ENCODE data around the gene RAB8A.

Gene RAB8A

GRCh38 chr19:16111160-16111908 lies at the start of gene RAB8A:
Gene RAB8A, plus strand, starts transcription at chr19:16111889. Its CDS starts 13 bp downstream, at chr19:16111902.
- peak within 1 kb of the TSS; percentile 93 for H3K27ac Mint-ChIP-seq
- no peaks in the 10 kb centered on the region for H3K27me3 Mint-ChIP-seq (ENCODE audit: low read depth)
- H3K9me3 Mint-ChIP-seq = no peaks in the 10 kb centered on the region
- DNase-seq (ENCODE audit: low spot score) = peak; percentile 99
- peaks cover 26% of the 10 kb centered on the region for H3K36me3 Mint-ChIP-seq (ENCODE audit: low read depth)
- H3K4me1 Mint-ChIP-seq (ENCODE audit: low read depth) = peaks cover 28% of the 10 kb centered on the region
- peak within 1 kb of the TSS; percentile 94 for H3K4me3 Mint-ChIP-seq

- no peaks in the 10 kb centered on the region for H3K36me3 Mint-ChIP-seq (ENCODE audit: low read depth)
- peaks cover 17% of the 10 kb centered on the region for H3K4me1 Mint-ChIP-seq (ENCODE audit: low read depth)
- no peak overlapping the region for H3K27ac Mint-ChIP-seq
- DNase-seq (ENCODE audit: low spot score) = no peak
- peaks cover 5% of the 10 kb centered on the region for H3K27me3 Mint-ChIP-seq (ENCODE audit: low read depth)
- H3K4me3 Mint-ChIP-seq = no peak overlapping the region
- H3K9me3 Mint-ChIP-seq = peaks cover 5% of the 10 kb centered on the region
These were observed 49.7 kb upstream of the RAB8A start for GRCh38 chr19:16061943-16062342.

- peak; percentile 52 for DNase-seq (ENCODE audit: low spot score)
- Mint-ChIP-seq H3K4me1 (ENCODE audit: low read depth) (peaks cover 17% of the 10 kb centered on the region), H3K36me3 (ENCODE audit: low read depth) (no peaks in the 10 kb centered on the region), H3K27ac (no peak overlapping the region), H3K9me3 (no peaks in the 10 kb centered on the region), H3K27me3 (ENCODE audit: low read depth) (no peaks in the 10 kb centered on the region), H3K4me3 (no peak overlapping the region)
These were observed 48.9 kb upstream of the RAB8A start for GRCh38 chr19:16062789-16063188.

GRCh38 chr19:16064209-16064889 lies 47.3 kb upstream of the RAB8A start:
- H3K27ac Mint-ChIP-seq = no peak overlapping the region
- H3K27me3 Mint-ChIP-seq (ENCODE audit: low read depth) = no peaks in the 10 kb centered on the region
- no peaks in the 10 kb centered on the region for H3K36me3 Mint-ChIP-seq (ENCODE audit: low read depth)
- H3K9me3 Mint-ChIP-seq = no peaks in the 10 kb centered on the region
- DNase-seq (ENCODE audit: low spot score) = no peak
- H3K4me1 Mint-ChIP-seq (ENCODE audit: low read depth) = peaks cover 17% of the 10 kb centered on the region
- H3K4me3 Mint-ChIP-seq = no peak overlapping the region

GRCh38 chr19:16066611-16067104 lies 45.0 kb upstream of the RAB8A start:
- no peaks in the 10 kb centered on the region for H3K9me3 Mint-ChIP-seq
- H3K27me3 Mint-ChIP-seq (ENCODE audit: low read depth) = no peaks in the 10 kb centered on the region
- no peaks in the 10 kb centered on the region for H3K36me3 Mint-ChIP-seq (ENCODE audit: low read depth)
- H3K4me1 Mint-ChIP-seq (ENCODE audit: low read depth) = peaks cover 21% of the 10 kb centered on the region
- H3K4me3 Mint-ChIP-seq = no peak overlapping the region
- peak overlapping the region; percentile 67 for H3K27ac Mint-ChIP-seq
- DNase-seq (ENCODE audit: low spot score) = no peak

GRCh38 chr19:16067205-16067938 lies 44.3 kb upstream of the RAB8A start:
- Mint-ChIP-seq H3K4me1 (ENCODE audit: low read depth) (peaks cover 20% of the 10 kb centered on the region), H3K27ac (no peak overlapping the region), H3K4me3 (no peak overlapping the region), H3K9me3 (no peaks in the 10 kb centered on the region), H3K36me3 (ENCODE audit: low read depth) (no peaks in the 10 kb centered on the region), H3K27me3 (ENCODE audit: low read depth) (no peaks in the 10 kb centered on the region)
- DNase-seq (ENCODE audit: low spot score) = no peak

GRCh38 chr19:16068696-16069259 lies 42.9 kb upstream of the RAB8A start:
- H3K27ac Mint-ChIP-seq = no peak overlapping the region
- H3K27me3 Mint-ChIP-seq (ENCODE audit: low read depth) = no peaks in the 10 kb centered on the region
- no peaks in the 10 kb centered on the region for H3K36me3 Mint-ChIP-seq (ENCODE audit: low read depth)
- H3K9me3 Mint-ChIP-seq = no peaks in the 10 kb centered on the region
- H3K4me1 Mint-ChIP-seq (ENCODE audit: low read depth) = peaks cover 21% of the 10 kb centered on the region
- DNase-seq (ENCODE audit: low spot score) = no peak
- H3K4me3 Mint-ChIP-seq = no peak overlapping the region

GRCh38 chr19:16069813-16070365 lies 41.8 kb upstream of the RAB8A start:
- H3K4me3 Mint-ChIP-seq = no peak overlapping the region
- H3K36me3 Mint-ChIP-seq (ENCODE audit: low read depth) = no peaks in the 10 kb centered on the region
- H3K9me3 Mint-ChIP-seq = no peaks in the 10 kb centered on the region
- no peaks in the 10 kb centered on the region for H3K27me3 Mint-ChIP-seq (ENCODE audit: low read depth)
- DNase-seq (ENCODE audit: low spot score) = no peak
- no peak overlapping the region for H3K27ac Mint-ChIP-seq
- peaks cover 30% of the 10 kb centered on the region for H3K4me1 Mint-ChIP-seq (ENCODE audit: low read depth)

- H3K4me1 Mint-ChIP-seq (ENCODE audit: low read depth) = peaks cover 35% of the 10 kb centered on the region
- peak overlapping the region; percentile 8 for H3K4me3 Mint-ChIP-seq
- no peak overlapping the region for H3K27ac Mint-ChIP-seq
- H3K27me3 Mint-ChIP-seq (ENCODE audit: low read depth) = no peaks in the 10 kb centered on the region
- no peaks in the 10 kb centered on the region for H3K9me3 Mint-ChIP-seq
- peak; percentile 74 for DNase-seq (ENCODE audit: low spot score)
- no peaks in the 10 kb centered on the region for H3K36me3 Mint-ChIP-seq (ENCODE audit: low read depth)
These were observed 41.2 kb upstream of the RAB8A start for GRCh38 chr19:16070366-16070990.

GRCh38 chr19:16071072-16071691 lies 40.5 kb upstream of the RAB8A start:
- Mint-ChIP-seq H3K4me1 (ENCODE audit: low read depth) (peaks cover 39% of the 10 kb centered on the region), H3K36me3 (ENCODE audit: low read depth) (no peaks in the 10 kb centered on the region), H3K9me3 (no peaks in the 10 kb centered on the region), H3K27me3 (ENCODE audit: low read depth) (no peaks in the 10 kb centered on the region), H3K4me3 (no peak overlapping the region), H3K27ac (peak overlapping the region; percentile 28)
- no peak for DNase-seq (ENCODE audit: low spot score)

- Mint-ChIP-seq H3K4me1 (ENCODE audit: low read depth) (peaks cover 41% of the 10 kb centered on the region), H3K4me3 (peak overlapping the region; percentile 90)
- no peak for DNase-seq (ENCODE audit: low spot score)
These were observed 38.2 kb upstream of the RAB8A start for GRCh38 chr19:16073481-16073880.

GRCh38 chr19:16073988-16074387 lies 37.7 kb upstream of the RAB8A start:
- Mint-ChIP-seq H3K36me3 (ENCODE audit: low read depth) (peaks cover 18% of the 10 kb centered on the region), H3K9me3 (no peaks in the 10 kb centered on the region), H3K4me1 (ENCODE audit: low read depth) (peaks cover 45% of the 10 kb centered on the region), H3K27ac (peak overlapping the region; percentile 95), H3K4me3 (peak overlapping the region; percentile 90), H3K27me3 (ENCODE audit: low read depth) (no peaks in the 10 kb centered on the region)
- DNase-seq (ENCODE audit: low spot score) = no peak

More at GRCh38 chr19:16073481-16073880, 38.2 kb upstream of the RAB8A start:
- H3K27ac Mint-ChIP-seq = peak overlapping the region; percentile 95
- no peaks in the 10 kb centered on the region for H3K27me3 Mint-ChIP-seq (ENCODE audit: low read depth)
- peaks cover 13% of the 10 kb centered on the region for H3K36me3 Mint-ChIP-seq (ENCODE audit: low read depth)
- no peaks in the 10 kb centered on the region for H3K9me3 Mint-ChIP-seq

Measured in T-helper 2 cell treated with Interferon-gamma antibody and Interleukin-4, amounts not matched to agents 5 μg/mL and 100 μg/mL, for 36 hours (primary cell).